Omental fat pad (tissue), 4 donors: Measurements from ENCODE around the gene KCNC1. TPM values are rescaled to one million over a fixed set of nuclear protein-coding genes. Genes with fewer than 3 reads are reported as not detected.

Source experiments
- ATAC-seq: fragments of 150-250 bp; one replicate; pipeline ENCODE4 v1.9.1; 2016; ENCODE audit warnings: mild to moderate bottlenecking, moderate library complexity; ENCODE audit not compliant: low FRiP score
- DNase-seq: peaks from one replicate; pipeline ENCODE4 v3.0.0-alpha.2; 2019; ENCODE audit warnings: low spot score
- CTCF ChIP-seq, 3 donors: fragments of 450-650 bp; IDR thresholded peaks; one replicate each; pipeline ENCODE4 v1.5.1; 2016 to 2017; ENCODE audit warnings: antibody characterized with exemption in 3 of 3, mild to moderate bottlenecking in 3 of 3, moderate library complexity in 2 of 3
- total RNA-seq, 4 donors: library from RNA; depleted of rRNA; stranded (reverse); fragments of >200 nt; gene quantifications; one replicate each; pipeline ENCODE4 v1.1.0, GENCODE V29; 2016

KCNC1 gene
- total RNA-seq, 4 donors from 2014 or later, result not detected

GRCh38 chr11:17764446-17765218 lies 30.1 kb downstream of the KCNC1 start:
- DNase-seq, result no peak
- ATAC-seq, result no peak
- TF ChIP-seq CTCF (IDR thresholded peaks at IDR 0.05), result no peak

DNA sequence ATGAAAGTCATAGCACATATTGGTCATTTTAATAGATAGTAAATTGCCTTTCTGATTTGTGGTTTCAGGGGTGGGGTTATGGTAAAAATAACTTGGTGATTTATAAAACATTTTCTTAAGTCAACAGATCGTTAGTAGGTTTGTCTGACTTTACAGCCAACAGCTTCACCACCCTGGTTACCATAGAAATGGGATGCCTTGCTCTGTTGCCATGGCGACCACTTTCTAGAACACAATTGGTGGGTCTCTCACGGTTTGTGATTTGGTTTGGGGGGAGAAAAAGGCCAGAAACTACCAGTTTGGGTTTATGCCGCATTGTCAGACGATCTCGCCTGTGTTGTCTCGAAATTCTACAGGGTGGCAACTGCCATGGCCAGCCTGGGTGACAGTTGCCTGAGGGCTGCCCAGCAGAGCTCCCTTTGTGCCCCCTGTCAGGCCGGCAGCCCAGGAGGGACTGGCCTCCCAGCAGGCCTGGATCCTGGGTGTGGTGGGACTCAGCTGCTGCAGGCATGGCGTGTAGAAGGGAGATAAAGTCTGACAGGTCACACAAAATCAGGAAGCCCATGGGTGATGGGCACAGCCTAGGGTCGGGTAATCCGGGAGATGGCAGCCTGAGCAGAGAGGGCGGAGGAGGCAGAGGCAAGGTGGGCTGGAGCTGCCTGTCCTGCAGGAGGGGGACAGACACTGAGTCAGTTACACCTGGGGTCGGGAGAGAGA lies 30.9 kb downstream of the KCNC1 start:
- ATAC-seq (no peak), DNase-seq (no peak)
- TF ChIP-seq CTCF (IDR thresholded peaks at IDR 0.05), result no peak

- DNase-seq, result no peak
- no peak for ATAC-seq
- TF ChIP-seq CTCF (IDR thresholded peaks at IDR 0.05), result no peak
Observed at GRCh38 chr11:17766073-17766359, 31.4 kb downstream of the KCNC1 start.

DNA sequence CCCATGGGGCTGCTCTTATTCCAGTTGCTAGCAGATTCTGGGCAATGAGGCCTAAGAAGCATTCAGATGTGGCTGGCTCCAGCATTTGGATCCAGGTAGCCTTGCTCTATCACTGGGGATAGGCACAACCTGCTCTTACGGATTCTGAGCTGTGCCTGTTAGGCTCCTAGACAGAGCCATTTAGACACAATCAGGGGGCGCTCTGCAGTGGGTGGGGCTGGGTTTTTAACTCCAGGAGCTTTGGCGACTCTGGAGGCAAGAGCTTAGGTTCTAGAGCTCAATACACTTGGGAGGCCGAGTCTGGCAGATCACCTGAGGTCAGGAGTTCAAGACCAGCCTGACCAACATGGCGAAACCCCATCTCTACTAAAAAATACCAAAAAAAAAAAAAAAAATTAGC lies 32.0 kb downstream of the KCNC1 start:
- DNase-seq, result no peak
- ATAC-seq, result no peak
- TF ChIP-seq CTCF (IDR thresholded peaks at IDR 0.05), result no peak

- DNase-seq (no peak), ATAC-seq (no peak)
- TF ChIP-seq CTCF (IDR thresholded peaks at IDR 0.05), result no peak
Observed at GRCh38 chr11:17767301-17767885, 32.8 kb downstream of the KCNC1 start.

DNA sequence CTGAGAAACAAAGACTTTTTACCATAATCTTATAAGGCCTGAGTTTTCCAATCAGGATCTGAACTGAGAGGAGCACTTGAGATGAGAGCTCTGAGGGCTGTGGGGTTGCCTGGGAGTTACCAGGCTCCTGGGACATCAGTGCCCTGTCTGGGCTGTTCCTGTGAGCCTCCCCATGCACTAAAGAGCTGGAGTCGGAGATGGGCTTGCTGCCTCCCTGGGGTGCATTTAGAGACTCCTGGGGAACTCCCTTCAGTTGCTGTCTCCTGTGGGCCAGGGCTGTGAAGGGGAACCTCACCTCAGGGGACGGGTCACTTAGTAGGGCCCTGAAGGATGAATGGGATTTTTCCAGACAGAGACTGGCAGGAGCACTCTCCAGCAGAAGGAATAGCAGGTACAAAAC lies 33.3 kb downstream of the KCNC1 start:
- no peak for ATAC-seq
- DNase-seq, result no peak

More for the DNA sequence above, 33.3 kb downstream of the KCNC1 start:
- TF ChIP-seq CTCF (IDR thresholded peaks at IDR 0.05), result no peak
